Transverse colon (tissue), 4 donors: ENCODE results near the gene TAS2R39.

Source experiments
- CTCF ChIP-seq, 5 experiments: fragments of 200-600 bp in 3 of 5; fragments of 450-650 bp in 2 of 5; sonication (generic) in 3 of 5; IDR thresholded peaks; 1 replicate in 2 of 5; 2 replicates in 3 of 5; pipeline ENCODE4 v1.5.1; 2016 to 2017; ENCODE audit warnings: antibody characterized with exemption in 5 of 5, inconsistent platforms in 3 of 5, mild to moderate bottlenecking in 2 of 5, moderate library complexity in 1 of 5
- EP300 ChIP-seq: sonication (generic); formaldehyde crosslinking; IDR thresholded peaks from one replicate; pipeline ENCODE4 v1.6.1; 2017; ENCODE audit warnings: antibody characterized with exemption, low read depth
- POLR2A ChIP-seq: fragments of 450-650 bp; IDR thresholded peaks from one replicate; pipeline ENCODE4 v1.6.1; 2016; ENCODE audit warnings: antibody characterized with exemption, mild to moderate bottlenecking, moderate library complexity
- POLR2AphosphoS5 ChIP-seq, 3 donors: sonication (generic); formaldehyde crosslinking; IDR thresholded peaks; one replicate each; pipeline ENCODE4 v1.6.1; 2016; ENCODE audit warnings: antibody characterized with exemption in 3 of 3

GRCh38 chr7:143181349-143181748 is 1.9 kb upstream of the TAS2R39 start:
- TF ChIP-seq CTCF (IDR thresholded peaks at IDR 0.05): no peak
- no peak for TF ChIP-seq POLR2AphosphoS5 (IDR thresholded peaks at IDR 0.05)
- no peak for TF ChIP-seq POLR2A
- no peak for TF ChIP-seq EP300
